CD4-positive, alpha-beta T cell treated with Interleukin-6 for 4 hours (primary cell): ENCODE data around the gene APC2.

Source experiments
- DNase-seq: peaks from one replicate; pipeline ENCODE4 v3.0.0-alpha.2; 2020; ENCODE audit warnings: mixed read lengths

APC2 gene

DNA sequence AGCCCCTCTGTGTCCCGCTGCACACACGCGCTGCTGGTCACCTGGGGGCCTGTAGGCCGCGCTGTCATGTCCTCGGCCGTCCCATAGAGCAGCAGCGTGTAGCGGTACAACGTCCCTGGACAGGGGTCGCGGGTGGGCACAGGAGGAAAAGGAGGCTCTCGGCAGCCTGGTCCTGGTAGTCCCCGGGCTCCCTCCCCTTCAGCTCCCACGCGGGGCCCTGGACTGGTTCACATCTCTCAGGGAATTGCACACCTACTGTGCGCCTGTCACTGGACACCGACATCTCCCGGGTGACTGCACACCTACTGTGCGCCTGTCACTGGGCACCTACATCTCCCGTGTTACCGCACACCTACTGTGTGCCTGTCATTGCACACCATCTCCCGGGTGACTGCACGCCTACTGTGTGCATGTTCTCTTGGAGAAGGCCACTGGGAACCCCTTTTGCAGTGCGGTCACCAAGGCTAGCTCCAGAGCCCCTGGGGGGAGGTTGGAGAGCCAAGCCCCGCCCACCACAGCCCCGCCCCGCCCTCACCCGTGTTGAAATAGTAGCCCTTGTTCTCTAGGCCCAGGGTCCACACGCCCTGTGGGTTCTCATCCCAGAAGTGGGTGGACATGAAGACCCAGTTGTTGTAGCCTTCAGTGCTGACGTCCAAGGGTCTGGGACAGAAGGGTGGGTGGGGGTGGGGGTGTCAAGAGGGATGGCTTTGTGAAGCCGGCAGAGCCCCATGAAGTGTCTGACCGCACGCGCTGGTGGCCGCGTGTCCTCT lies 32.6 kb downstream of the APC2 start:
- DNase-seq: no peak

GRCh38 chr19:1483131-1483978 lies 33.4 kb downstream of the APC2 start:
- no peak for DNase-seq

DNA sequence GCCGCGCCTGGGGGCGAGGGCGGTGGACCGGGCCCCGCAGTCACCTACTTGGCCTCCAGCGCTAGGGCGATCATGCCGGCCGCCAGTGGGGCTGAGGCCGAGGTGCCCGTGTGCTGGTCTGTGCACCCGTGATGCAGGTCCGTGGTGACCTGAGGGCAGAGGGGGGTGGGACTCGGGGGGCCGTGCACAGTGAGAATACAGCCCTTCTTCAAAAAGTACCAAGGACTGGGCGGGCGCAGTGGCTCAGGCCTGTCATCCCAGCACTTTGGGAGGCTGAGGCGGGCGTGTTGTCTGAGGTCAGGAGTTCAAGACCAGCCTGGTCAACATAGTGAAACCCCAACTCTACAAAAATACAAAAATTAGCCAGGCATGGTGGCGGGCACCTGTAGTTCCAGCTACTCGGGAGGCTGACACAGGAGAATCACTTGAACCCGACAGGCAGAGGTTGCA lies 34.1 kb downstream of the APC2 start:
- no peak for DNase-seq

- no peak for DNase-seq
Observed at GRCh38 chr19:1486720-1487575, 37.0 kb downstream of the APC2 start.

DNA sequence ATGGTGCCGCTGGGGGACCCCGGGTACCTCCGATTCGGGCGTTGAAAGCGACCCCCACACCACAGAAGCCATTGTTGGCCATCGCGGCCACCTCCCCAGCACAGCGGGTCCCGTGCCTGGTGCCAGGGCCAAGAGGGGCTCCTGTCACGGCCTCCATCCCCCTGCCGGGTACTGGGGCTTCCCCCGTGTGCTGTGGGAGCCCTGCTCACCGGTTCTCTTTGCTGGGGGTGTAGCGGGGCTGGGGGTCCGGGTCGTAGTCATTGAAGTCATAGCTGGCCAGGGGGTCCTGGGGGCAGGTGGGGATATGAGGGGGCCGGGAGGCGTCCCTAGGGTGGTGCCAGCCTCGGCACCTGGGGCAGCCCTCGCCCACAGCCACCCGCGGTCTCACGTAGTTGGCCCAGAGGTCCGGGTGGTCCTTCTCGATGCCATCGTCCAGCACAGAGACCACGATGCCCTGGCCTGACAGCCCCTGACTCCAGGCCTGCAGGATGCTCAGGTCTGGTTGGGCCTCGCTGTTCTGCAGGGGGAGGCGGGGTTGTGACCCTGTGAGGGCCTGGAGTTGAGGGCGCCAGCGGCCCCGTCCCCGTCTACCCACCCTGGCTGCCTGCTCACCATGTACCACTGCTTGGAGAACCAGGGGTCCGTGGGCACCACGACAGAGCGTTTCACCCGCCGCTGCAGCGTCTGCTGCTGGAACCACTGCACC lies 37.8 kb downstream of the APC2 start:
- DNase-seq: no peak

GRCh38 chr19:1488282-1488601 lies 38.3 kb downstream of the APC2 start:
- no peak for DNase-seq

GRCh38 chr19:1489463-1490310 lies 39.8 kb downstream of the APC2 start:
- no peak for DNase-seq

DNA sequence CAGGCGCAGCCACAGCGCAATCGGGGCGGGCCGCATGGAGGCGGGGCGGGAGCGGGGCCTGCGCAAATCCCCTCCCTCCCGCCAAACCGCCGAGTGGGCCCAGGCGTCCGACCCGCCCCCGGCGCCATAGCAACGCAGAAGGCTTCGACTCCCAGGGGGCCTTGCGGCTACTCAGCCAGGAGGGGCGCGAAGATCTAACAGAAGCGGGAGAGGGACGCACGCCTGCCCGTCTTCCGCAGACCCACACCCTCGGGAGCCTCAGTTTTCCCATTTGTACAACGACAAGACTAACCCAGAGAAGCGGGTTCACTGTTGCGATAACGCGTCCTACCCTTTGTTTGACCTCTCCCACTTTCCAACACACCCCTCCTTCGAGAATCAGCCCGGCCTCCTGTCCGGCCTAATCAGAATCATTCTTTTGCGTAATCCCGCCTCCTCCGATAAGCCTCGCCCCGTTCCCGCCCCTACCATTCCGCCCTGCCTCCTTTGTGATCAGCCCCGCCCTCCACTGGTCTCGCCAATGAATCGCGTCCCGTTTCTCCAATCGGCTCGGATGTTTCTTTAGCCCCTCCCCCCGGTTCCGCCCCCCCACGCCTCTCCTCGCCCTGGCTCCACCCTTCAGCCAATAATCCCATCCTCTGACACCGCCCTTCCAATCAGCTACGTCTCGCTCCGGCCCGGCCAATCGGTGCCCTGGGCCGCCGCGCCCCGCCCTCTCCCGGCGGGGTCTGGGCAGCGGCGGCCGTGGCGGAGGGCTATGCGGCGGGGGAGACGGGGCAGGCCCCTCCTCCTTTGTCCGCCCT lies 40.6 kb downstream of the APC2 start, which contains the start of gene PCSK4:
Gene PCSK4 (minus strand): TSS at position 40 of the 803 bp plus-strand sequence. CDS start 4 bp downstream, at position 36.
- DNase-seq: peak; percentile 98

GRCh38 chr19:1491114-1491848 lies 41.4 kb downstream of the APC2 start, which contains the start of gene REEP6:
Gene REEP6 (plus strand): TSS chr19:1491181. CDS start chr19:1491270, 89 bp downstream.
- DNase-seq: no peak

GRCh38 chr19:1491849-1492170 lies 41.9 kb downstream of the APC2 start:
- DNase-seq: no peak

- no peak for DNase-seq
Observed at GRCh38 chr19:1492474-1493006, 42.6 kb downstream of the APC2 start.

DNA sequence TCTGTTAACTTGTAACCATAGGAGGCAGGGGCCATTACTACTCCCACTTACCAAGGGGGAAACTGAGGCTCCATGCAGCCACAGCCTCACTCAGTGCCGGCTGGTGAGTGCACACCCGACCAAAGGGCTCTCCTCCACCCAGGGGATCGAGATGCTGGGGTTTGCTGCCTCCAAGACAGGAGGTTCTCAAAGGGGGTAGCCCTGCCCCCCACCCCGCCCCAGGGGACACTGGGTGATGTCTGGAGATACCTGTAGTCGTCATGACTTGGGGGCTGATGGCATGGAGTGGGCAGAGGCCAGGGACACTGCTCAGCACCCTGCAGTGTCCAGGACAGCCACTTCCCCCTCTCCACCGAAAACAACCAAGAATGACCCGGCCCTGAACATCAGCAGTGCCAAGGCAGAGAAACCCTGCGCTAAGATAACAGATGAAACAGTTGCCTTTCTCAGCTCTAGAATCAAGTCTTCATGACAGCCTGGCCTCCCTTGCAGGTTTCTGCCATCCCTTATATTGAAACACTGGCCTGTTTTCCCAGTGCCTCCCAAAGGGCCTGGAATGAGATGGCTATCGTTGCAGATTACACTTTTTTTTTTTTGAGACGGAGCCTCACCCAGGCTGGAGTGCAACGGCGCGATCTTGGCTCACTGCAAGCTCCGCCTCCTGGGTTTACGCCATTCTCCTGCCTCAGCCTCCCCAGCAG lies 44.3 kb downstream of the APC2 start:
- DNase-seq: no peak

DNA sequence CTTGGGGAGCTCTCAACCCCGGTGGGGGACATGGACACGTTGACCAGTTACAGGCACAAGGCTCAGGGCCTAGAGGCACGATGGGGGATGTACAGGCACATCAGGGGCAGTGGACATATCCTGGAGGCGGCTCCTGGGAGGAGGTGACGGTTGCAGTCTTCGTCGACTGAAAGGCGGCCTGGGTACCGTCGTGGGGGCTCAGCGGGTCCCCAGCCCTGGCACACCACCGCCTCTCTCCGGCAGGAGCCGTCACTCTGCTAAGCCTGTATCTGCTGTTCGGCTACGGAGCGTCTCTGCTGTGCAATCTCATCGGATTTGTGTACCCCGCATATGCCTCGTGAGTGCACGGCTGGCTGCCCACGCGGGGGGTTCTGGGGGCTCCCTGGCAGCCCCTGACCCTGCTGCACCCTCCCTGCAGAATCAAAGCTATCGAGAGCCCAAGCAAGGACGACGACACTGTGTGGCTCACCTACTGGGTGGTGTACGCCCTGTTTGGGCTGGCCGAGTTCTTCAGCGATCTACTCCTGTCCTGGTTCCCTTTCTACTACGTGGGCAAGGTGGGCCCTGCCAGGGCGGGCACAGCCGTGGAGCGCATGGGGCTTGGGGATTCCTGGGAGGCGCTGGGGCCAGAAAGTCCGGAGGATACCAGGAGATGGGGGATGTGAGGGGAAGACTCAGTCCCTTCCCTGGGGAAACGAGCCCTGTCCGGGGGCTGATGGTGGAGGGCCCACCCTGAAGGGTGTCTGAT lies 45.3 kb downstream of the APC2 start:
- DNase-seq: no peak

DNA sequence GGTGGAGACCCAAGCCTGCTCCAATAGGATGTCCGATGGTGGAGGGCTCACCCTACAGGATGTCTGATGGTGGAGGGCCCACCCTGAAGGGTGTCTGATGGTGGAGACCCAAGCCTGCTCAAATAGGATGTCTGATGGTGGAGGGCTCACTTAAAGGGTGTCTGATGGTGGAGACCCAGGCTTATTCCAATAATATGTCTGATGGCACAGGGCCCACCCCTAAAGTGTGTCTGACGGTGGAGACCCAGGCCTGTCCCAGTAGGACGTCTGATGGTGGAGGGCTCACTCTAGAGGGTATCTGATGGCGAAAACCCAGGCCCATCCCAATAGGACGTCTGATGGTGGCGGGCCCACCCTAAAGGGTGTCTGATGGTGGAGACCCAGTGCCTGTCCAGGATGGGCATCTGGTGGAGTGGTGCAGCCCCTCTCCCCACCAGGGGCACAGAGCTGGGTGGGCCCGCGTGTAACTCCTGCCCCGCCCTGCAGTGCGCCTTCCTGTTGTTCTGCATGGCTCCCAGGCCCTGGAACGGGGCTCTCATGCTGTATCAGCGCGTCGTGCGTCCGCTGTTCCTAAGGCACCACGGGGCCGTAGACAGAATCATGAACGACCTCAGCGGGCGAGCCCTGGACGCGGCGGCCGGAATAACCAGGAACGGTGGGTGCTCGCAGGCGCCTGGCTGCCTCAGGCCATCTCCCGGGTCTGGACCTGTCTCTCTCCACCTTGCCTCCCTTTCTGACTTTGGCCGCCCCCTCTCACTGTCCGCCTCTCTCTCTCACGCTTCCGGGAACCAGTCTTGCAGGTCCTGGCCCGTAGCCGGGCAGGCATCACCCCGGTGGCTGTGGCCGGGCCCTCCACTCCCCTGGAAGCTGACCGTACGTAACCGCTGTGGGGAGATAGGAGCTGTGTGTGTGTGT lies 46.1 kb downstream of the APC2 start:
- DNase-seq: no peak

GRCh38 chr19:1496714-1497577 lies 47.0 kb downstream of the APC2 start:
- no peak for DNase-seq
